ENCODE results near the gene TBC1D1.

DNA sequence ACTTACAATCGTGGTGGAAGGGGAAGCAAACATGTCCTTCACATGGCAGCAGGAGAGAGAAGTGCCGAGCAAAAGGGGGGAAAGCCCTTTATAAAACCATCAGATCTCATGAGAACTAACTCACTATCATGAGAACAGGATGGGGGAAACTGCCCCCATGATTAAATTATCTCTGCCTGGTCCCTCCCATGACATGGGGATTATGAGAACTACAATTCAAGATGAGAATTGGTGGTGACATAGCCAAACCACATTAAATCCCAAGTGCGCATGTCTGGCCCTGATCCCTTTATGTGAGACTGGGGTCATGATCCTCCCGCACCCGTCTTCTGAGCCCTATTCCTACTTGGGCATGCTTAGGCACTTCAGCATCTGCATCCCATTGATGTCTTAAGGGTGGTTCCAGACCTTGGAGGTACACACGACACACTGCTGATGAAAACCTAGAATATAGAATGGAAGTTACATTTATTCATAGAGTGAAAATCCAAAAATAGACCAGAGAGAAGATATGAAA lies 185.3 kb downstream of the TBC1D1 start:
- TF ChIP-seq, protein P1, sequence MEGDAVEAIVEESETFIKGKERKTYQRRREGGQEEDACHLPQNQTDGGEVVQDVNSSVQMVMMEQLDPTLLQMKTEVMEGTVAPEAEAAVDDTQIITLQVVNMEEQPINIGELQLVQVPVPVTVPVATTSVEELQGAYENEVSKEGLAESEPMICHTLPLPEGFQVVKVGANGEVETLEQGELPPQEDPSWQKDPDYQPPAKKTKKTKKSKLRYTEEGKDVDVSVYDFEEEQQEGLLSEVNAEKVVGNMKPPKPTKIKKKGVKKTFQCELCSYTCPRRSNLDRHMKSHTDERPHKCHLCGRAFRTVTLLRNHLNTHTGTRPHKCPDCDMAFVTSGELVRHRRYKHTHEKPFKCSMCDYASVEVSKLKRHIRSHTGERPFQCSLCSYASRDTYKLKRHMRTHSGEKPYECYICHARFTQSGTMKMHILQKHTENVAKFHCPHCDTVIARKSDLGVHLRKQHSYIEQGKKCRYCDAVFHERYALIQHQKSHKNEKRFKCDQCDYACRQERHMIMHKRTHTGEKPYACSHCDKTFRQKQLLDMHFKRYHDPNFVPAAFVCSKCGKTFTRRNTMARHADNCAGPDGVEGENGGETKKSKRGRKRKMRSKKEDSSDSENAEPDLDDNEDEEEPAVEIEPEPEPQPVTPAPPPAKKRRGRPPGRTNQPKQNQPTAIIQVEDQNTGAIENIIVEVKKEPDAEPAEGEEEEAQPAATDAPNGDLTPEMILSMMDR (conservative IDR thresholded peaks at IDR 0.05; ENCODE audit: low read depth, low read length) = no peak
- no peak for TF ChIP-seq EZH2 (IDR thresholded peaks at IDR 0.05; ENCODE audit: low read length, unreplicated experiment)

Data from PC-3 (cell line).